Hippocampal formation (tissue), 2 donors: ENCODE results near the gene VPS37D.
"Not testable (repeated sequence)": the region's sequence is repeated elsewhere in the genome, so short reads cannot be mapped to it uniquely, and the experiment has no call there.

Experiments used
- DNase-seq, 2 donors: peaks; one replicate each; lab custom pipeline; 2025; lab: John Stamatoyannopoulos, UW

Gene VPS37D

GRCh38 chr7:73646785-73647724 lies 20.6 kb upstream of the VPS37D start:
- no peak for DNase-seq

DNA sequence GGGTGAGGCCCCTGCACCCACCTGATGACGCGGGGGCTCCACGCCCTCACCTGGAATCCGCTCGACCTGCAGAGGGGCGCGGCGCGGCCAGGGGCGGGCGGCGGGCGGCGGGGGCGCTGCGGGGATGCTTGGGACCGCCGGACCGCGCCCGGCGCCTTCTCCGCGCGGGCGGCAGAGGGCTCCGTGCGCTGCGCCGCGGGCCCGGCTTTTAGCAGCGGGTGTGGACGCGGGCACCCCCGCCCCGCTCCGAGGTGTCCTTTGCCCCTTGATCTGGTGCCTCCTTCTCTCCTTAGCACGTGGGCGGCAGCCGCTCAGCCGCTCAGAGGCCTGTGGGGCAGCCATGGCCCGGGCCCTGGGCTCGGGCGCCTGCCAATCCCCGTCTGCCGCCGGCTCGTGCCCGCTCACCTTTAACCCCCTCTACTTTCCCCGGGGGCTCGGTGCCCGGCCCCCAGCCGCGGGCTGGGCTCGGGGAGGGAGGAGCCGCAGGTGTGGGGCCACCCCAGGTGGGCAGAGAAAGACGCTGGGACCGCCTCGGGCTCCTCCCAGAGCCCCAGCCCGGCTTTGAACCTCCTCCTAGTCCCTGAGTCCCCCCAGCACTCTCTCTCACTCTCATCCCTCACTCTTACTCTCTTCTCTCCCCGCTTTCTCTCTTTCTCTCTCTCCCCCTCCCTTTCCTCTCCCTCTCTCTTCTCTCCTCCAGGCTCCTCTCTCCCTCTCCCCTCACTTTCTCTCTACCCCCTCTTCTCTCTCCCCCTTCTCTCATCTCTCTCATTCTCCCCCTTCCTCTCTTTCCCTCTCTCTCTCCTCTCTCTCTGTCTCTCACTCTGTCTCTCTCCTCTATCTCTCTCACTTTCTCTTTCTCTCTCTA lies 19.7 kb upstream of the VPS37D start:
- DNase-seq: no peak

DNA sequence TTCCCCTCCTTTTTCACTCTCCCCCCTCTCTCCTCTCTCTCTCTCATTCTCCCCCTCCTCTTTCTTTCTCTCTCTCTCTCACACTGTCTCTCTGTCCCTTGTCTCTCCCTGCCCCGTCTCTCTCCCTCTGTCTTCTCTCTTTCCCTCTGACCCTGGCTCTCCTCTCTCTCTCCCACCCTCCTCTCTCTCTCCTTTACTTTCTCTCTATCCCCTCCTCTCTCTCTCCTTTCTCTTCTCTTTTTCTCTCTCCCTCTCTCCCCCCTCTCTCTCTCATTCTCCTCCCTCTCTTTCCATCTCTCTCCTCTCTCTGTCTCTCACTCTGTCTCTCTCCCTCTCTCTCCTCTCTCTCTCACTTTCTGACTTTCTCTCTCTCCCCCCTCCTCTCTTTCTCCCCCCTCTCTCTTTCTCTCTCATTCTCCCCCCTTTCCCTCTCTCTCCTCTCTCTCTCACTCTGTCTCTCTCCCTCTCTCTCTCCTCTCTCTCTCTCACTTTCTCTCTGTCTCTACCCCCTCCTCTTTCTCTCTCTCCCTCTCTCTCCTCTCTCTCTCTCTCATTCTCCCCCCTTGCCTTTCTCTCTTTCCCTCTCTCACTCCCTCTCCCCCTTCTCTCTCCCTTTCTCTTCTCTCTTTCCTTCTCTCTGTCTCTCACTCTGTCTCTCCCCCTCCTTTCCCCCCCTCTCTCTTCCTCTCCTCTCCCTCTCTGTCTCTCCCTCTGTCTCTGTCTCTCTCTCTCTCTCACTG lies 18.9 kb upstream of the VPS37D start:
- no peak for DNase-seq

GRCh38 chr7:73649576-73649975 lies 18.1 kb upstream of the VPS37D start:
- DNase-seq: no peak

DNA sequence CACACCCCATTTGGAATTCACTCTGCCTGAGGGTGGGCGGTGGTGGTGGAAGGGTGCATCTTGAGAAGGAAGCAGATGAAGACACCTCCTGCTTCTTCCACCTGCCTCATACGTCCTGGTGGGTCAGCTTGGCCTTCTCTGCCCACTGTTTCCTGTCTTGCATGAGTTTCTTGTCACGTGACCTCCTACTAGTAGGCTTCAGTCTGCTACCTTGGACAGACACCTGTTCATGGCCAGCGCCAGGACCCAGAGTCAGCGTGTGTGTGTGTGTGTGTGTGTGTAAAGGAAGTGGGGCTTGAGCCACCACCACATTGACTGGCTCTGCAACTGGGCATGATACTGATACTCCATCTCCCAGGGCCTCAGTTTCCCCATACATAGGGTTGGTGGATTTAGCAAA lies 17.1 kb upstream of the VPS37D start:
- DNase-seq: no peak

DNA sequence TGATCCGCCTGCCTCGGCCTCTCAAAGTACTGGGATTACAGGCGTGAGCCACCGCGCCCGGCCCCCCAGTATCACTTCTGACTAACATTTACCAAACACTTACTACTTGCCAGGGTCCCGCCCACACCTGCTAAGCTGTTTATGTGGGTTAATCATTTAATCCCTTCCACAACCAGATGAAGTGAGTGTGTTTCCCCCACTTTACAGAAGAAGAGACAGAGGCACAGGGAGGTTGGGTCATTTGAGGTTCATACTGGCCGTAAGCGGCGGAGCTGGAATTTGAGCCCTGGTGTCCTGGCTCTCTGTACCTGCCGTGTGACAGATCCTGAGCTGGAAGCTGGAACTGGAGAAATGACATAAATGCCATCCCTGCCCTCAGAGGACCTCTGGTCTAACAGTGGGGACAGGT lies 15.1 kb upstream of the VPS37D start:
- no peak for DNase-seq

GRCh38 chr7:73655309-73655708 lies 12.3 kb upstream of the VPS37D start:
- not testable (repeated sequence) for DNase-seq

GRCh38 chr7:73659983-73660382 lies 7.6 kb upstream of the VPS37D start:
- DNase-seq: no peak

DNA sequence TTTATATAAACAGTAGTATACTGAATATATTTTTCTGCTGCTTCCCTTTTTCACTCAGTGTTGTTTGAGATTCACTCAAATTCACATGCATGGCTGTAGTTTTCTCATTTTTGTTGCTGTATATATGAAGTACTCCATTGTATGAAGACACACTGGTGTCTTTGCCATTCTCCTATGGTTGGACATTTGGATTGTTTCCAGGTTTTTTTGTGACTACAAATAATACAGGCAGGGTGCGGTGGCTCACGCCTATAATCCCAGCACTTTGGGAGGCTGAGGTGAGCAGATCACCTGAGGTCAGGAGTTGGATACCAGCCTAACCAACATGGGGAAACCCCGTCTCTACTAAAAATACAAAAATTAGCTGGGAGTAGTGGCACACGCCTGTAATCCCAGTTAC lies 7.0 kb upstream of the VPS37D start:
- DNase-seq: not testable (repeated sequence)

DNA sequence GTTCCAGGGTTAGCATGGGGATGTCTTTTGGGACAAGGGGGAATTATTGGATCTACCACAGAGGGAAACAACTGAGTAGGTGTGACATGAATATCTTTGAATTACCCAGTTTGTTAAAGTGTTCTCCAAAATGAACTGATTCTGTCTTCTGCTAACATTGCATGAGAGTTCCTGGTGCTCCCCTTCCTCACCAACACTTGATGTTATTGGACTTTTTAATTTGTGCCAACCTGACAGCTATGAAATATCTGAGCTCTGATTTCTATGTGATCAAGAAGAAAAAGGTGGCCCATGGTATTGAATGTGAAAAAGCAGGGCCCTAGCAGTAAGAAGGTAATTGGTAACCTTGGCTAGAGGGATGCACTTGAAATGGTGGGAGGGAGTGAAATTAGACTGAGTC lies 4.6 kb upstream of the VPS37D start:
- DNase-seq: no peak

DNA sequence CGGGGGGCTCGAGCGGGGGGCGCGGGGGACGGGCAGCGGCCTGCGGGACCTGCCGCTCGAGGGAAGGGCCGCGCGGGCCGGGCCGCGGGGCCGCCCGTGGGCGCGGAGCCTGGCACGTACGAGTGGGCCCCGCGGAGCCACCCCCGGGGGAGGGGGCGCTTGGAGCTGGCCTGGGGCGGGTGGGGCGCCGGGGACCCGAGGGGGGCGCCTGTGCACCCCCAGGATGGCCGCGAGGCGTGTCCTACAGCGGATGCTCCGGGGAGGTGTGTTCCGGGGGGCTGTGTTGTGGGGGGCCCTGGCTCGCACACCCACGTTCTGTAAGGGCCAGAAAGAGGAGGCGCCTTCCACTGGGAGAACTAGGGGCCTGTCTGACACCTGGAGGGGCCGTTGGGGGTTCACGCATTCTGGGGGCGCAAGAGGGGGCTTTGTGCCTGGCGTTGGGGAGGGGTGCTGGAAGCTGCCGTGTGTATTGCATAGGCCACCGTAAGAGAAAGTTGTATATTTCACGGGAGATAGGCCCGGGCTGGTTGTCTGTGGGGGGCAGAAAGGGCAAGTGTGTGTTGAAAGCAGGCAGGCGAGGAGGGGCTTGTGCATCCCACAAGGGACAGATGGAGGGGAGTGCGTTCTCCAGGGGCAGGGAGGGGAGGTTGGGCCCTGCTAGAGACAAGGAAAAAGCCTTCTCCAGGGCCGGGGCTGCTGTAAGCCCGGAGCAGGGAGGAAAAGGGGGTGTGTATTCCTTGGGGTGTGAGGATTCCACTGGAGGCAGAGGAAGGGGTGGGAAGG lies 663 bp downstream of the VPS37D start:
- no peak for DNase-seq

- no peak for DNase-seq
Measured at GRCh38 chr7:73668886-73669230, 1.2 kb downstream of the VPS37D start.

DNA sequence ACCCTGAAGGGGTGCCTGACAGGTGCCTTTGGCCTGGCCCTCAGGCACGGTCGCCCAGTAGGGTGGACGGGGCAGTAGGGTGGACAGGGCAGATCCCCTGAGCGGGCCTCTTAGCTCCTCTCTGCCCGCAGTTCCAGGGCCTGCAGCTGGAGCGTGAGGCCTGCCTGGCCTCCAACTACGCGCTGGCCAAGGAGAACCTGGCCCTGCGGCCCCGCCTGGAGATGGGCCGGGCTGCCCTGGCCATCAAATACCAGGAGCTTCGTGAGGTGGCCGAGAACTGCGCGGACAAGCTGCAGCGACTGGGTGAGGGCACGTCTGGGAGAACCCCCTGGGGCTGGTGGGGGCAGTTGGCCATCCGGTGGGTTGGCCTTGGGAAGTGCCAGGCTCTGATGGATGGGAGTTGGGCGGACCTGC lies 1.7 kb downstream of the VPS37D start:
- no peak for DNase-seq

GRCh38 chr7:73669858-73670385 lies 2.3 kb downstream of the VPS37D start:
- DNase-seq: no peak

DNA sequence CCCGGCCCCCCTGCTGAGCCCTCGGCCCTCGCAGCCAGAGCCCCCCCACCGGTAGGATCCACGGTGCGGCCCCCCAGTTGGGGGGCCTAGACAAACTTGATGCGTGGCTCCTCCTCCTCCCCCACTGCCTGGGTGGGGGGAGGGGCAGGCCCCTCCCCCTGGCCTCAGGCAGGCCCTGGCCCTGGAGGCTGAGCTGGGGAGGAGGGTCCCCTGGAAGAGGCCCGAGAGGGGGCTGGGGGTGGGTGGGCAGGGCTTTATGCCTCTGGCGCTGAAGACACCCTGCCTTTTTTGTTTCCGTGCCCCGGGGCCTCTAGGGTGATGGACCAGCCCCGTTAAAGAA lies 3.7 kb downstream of the VPS37D start:
- no peak for DNase-seq

- DNase-seq: no peak
Measured at GRCh38 chr7:73671857-73672445, 4.3 kb downstream of the VPS37D start.

DNA sequence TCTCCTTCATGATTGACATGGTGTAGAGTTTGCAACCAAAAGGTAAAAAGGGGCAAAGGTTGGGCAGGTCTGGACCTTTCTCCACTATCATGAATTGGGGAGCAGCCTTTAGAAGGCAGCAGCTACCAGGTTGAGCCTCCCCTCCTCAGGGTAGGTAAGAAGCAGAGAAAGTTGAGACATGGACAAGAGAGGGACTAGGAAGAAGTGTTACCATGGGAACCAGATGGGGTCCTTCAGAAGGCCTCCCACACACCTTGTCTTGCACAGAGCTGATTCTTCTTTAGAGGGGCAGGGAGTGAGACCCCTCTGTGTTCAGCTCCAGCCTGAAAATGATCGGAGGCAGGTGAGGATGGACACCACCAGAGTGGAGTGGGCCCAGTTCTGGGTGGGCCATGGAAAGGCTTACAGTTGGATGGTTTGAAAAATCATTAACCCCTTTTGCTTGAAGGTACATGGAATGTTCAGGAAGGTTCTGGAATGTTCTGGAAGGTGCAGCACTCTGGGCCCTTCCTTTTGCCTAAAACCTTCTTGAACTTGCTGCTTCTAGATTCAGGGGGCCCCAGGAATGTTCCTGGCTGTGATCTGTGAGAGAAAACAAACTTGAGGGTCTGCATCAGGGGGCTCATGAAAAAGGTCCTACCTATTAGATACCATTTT lies 7.0 kb downstream of the VPS37D start:
- no peak for DNase-seq

- DNase-seq: not testable (repeated sequence)
Measured at GRCh38 chr7:73676062-73676461, 8.4 kb downstream of the VPS37D start.

DNA sequence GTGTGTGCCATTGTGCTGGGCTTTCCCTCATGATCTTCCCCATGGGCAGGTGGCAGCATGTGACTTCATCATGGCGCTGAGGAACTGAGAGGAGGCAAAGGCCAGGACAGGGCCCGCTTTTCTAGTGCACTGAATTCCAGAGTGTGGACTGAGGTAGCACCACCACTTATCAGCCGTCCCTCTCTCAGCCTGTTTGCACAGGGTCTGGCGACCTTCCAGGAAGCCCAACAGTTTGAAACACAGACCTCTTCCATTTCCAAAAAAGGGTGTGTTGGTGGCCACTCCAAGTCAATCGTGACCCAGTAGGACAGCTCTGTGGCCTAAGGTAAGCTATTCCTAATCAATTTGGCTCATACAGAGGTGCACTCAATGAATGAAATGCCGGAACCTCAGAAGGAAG lies 11.2 kb downstream of the VPS37D start:
- no peak for DNase-seq

DNA sequence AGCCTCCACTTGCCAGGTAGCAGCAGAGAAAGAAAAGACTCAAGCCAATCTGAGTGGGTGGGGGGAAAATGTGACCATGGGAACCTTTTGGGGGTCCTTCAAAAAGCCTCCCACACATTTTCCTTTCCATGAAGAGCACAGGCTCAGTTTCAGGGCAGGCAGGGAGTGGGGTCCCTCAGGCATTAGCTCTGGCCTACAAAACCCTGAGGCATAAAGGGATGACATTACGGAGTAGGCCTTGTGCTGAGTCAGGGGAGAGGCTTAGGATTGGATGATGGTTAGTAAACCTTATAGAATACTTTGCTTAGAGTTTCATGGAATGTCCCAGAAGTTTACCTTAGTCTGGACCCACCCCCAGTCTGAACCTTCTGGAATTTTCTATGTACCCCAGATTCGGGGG lies 12.1 kb downstream of the VPS37D start:
- no peak for DNase-seq
